ENCODE measurements around the gene ARL15.

- TF ChIP-seq CTCF (IDR thresholded peaks at IDR 0.05; ENCODE audit: borderline replicate concordance, extremely low read depth, low read length, poor library complexity, severe bottlenecking) (no peak), EZH2 (IDR thresholded peaks at IDR 0.05; ENCODE audit: borderline replicate concordance, low read depth, low read length, severe bottlenecking) (no peak)
Observed at GRCh38 chr5:53971131-53971530, 339.2 kb downstream of the ARL15 start.
